ENCODE results near the gene SLC22A16. TPM values are rescaled to one million over a fixed set of nuclear protein-coding genes. Genes with fewer than 3 reads are reported as not detected.
A peak's percentile ranks its signal among the peaks of the same experiment; 100 is the strongest.

SLC22A16 gene
- total and polyA plus RNA-seq, 2 donors from 2014 or later, result 0.79 TPM; not detected in 1

- intact Hi-C loops (cut with DNase I), result no loop called here
- FAIRE-seq, result no peak
- H3K36me3 ChIP-seq (ENCODE audit: control insufficient read depth in 2 of 3, insufficient read depth in 3 of 3, low read length in 3 of 3), result no peaks in the 10 kb centered on the region
- peaks cover 0 to 3% (median 0%) of the 10 kb centered on the region in 3 donors for H3K9me3 ChIP-seq (ENCODE audit: control insufficient read depth in 2 of 3, insufficient read depth in 1 of 3, low read length in 3 of 3)
- peaks cover 0 to 13% (median 13%) of the 10 kb centered on the region in 3 donors for H3K4me1 ChIP-seq (ENCODE audit: control insufficient read depth in 2 of 3, insufficient read depth in 2 of 3, low read depth in 1 of 3, low read length in 3 of 3)
- no peak for DNase-seq
- H3K4me3 ChIP-seq (ENCODE audit: low read length in 3 of 3), result peak overlapping the region in 1 of 3 donors; percentile 15
- TF ChIP-seq CTCF (IDR thresholded peaks at IDR 0.05; ENCODE audit: borderline replicate concordance, extremely low read depth, insufficient read depth), result no peak
- H3K27me3 ChIP-seq (ENCODE audit: control insufficient read depth, insufficient read depth, low read length), result no peaks in the 10 kb centered on the region
- no peak overlapping the region for H3K9ac ChIP-seq (ENCODE audit: low read length in 3 of 3)
- peak overlapping the region in 1 of 2 donors; percentile 43 for H3K27ac ChIP-seq (ENCODE audit: low read depth in 2 of 2, low read length in 2 of 2)
Measured at GRCh38 chr6:110418594-110418993, 57.8 kb downstream of the SLC22A16 start.

- Histone ChIP-seq H3K4me1 (ENCODE audit: control insufficient read depth in 2 of 3, insufficient read depth in 2 of 3, low read depth in 1 of 3, low read length in 3 of 3) (peaks cover 0 to 13% (median 12%) of the 10 kb centered on the region in 3 donors), H3K36me3 (ENCODE audit: control insufficient read depth in 2 of 3, insufficient read depth in 3 of 3, low read length in 3 of 3) (no peaks in the 10 kb centered on the region), H3K9me3 (ENCODE audit: control insufficient read depth in 2 of 3, insufficient read depth in 1 of 3, low read length in 3 of 3) (no peaks in the 10 kb centered on the region), H3K27me3 (ENCODE audit: control insufficient read depth, insufficient read depth, low read length) (no peaks in the 10 kb centered on the region), H3K4me3 (ENCODE audit: low read length in 3 of 3) (peak within 1 kb of the TSS in 2 of 3 donors; percentile 73 to 79), H3K27ac (ENCODE audit: low read depth in 2 of 2, low read length in 2 of 2) (peak within 1 kb of the TSS; percentile 66 to 85), H3K9ac (ENCODE audit: low read length in 3 of 3) (peak within 1 kb of the TSS in 2 of 3 donors; percentile 7 to 48)
- no peak for TF ChIP-seq CTCF (IDR thresholded peaks at IDR 0.05; ENCODE audit: borderline replicate concordance, extremely low read depth, insufficient read depth)
- FAIRE-seq, result peak; percentile 35
- peak in 2 of 5 donors; percentile 20 to 87 for DNase-seq
- intact Hi-C loops (cut with DNase I), result no loop called here
Measured at GRCh38 chr6:110415086-110415916, 61.1 kb downstream of the SLC22A16 start, which contains the start of gene DDO. TSS of gene DDO (minus strand) at chr6:110415575. CDS start at chr6:110413462, 2,113 bp downstream.

- intact Hi-C loops (cut with DNase I), result no loop called here
- no peak for TF ChIP-seq CTCF (IDR thresholded peaks at IDR 0.05; ENCODE audit: borderline replicate concordance, extremely low read depth, insufficient read depth)
- DNase-seq (no peak), FAIRE-seq (no peak)
- H3K9me3 ChIP-seq (ENCODE audit: control insufficient read depth in 2 of 3, insufficient read depth in 1 of 3, low read length in 3 of 3), result no peaks in the 10 kb centered on the region
- H3K9ac ChIP-seq (ENCODE audit: low read length in 3 of 3), result peak overlapping the region in 1 of 3 donors; percentile 48
- H3K36me3 ChIP-seq (ENCODE audit: control insufficient read depth in 2 of 3, insufficient read depth in 3 of 3, low read length in 3 of 3), result no peaks in the 10 kb centered on the region
- H3K4me1 ChIP-seq (ENCODE audit: control insufficient read depth in 2 of 3, insufficient read depth in 2 of 3, low read depth in 1 of 3, low read length in 3 of 3), result peaks cover 0 to 13% (median 10%) of the 10 kb centered on the region in 3 donors
- peak overlapping the region in 2 of 3 donors; percentile 73 to 79 for H3K4me3 ChIP-seq (ENCODE audit: low read length in 3 of 3)
- no peaks in the 10 kb centered on the region for H3K27me3 ChIP-seq (ENCODE audit: control insufficient read depth, insufficient read depth, low read length)
- H3K27ac ChIP-seq (ENCODE audit: low read depth in 2 of 2, low read length in 2 of 2), result peak overlapping the region; percentile 66 to 85
Measured at GRCh38 chr6:110414669-110415068, 61.7 kb downstream of the SLC22A16 start.

Data from kidney (tissue), 14 donors.